ENCODE results near the gene DMRTB1. TPM values are rescaled to one million over a fixed set of nuclear protein-coding genes. Genes with fewer than 3 reads are reported as not detected.

The DMRTB1 gene
- total and polyA plus RNA-seq, 2 donors (not counting 1 experiment from before 2014, with no cell fraction given) = not detected

DNA sequence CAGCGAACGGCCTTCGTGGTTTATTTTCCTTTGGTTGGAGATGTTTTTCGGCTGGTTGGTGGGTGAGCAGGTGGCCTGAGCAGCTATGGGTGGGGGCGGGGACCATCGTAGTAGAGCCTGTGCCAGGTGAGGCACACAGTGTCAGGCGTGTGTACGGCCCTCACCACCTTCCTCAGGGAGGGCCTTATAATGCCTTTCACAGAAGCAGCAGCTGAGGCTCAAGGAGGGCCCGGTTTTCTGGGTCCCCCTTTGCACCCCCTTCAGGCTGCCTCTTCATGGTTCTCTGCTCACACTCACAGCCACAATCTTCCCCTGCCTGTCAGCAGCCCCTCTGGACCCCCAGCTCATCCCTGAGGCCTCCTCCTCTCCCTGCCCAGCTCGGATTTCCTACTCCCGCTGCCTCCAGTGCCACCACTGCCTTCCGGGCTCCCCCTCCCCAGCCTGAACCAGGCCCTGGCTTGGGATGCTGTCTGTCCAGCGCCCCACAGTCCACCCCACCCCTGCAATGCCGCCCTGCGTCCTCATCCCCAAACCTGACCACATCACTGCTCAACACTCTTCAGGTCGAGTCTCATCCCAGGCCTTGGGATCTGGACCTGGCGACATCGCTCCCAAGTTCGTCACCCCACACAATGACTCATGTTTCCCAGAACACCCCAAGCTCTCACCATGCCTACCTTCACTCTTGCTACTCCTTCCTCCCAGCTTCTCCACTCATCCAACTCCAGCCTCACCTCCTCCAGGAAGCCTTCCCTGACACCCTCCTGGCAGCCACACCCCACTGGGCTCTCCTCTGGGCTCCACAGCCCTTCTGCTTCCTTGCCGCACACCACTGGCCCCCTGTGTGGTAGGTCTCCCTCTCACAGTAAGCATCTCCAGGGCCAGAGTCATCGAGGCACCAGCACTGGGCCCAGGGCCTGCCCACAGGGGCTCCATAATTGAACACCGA lies 53.9 kb downstream of the DMRTB1 start:
- H4K20me1 ChIP-seq (ENCODE audit: control insufficient read depth, insufficient read depth, low read length, poor library complexity, severe bottlenecking) = no peaks in the 10 kb centered on the region
- H3K36me3 ChIP-seq (replicated peaks in 1 of 2; ENCODE audit: control extremely low read depth in 1 of 2, control insufficient read depth in 1 of 2, extremely low read depth in 1 of 2, insufficient read depth in 2 of 2, low read length in 1 of 2) = no peaks in the 10 kb centered on the region
- H3K27ac ChIP-seq (ENCODE audit: low read length in 2 of 2) = no peak overlapping the region
- DNase-seq (no peak), ATAC-seq (ENCODE audit: low read depth) (no peak)
- no peak overlapping the region for H3K4me3 ChIP-seq (ENCODE audit: control extremely low read depth in 1 of 5, extremely low read depth in 1 of 5, insufficient read depth in 1 of 5, low read depth in 2 of 5, low read length in 4 of 5)
- intact Hi-C loops (cut with micrococcal nuclease) = no loop called here
- H3K4me2 ChIP-seq (replicated peaks; ENCODE audit: low read depth, low read length, poor library complexity, severe bottlenecking) = no peak overlapping the region
- CTCF ChIA-PET = no interaction called here
- POLR2A ChIA-PET = no interaction called here
- H3K27me3 ChIP-seq (replicated peaks in 1 of 4; ENCODE audit: control extremely low read depth in 1 of 4, control insufficient read depth in 3 of 4, insufficient read depth in 4 of 4, low read length in 3 of 4) = no peaks in the 10 kb centered on the region
- no peak overlapping the region for H3K4me3 Mint-ChIP-seq
- H3K4me1 Mint-ChIP-seq = no peaks in the 10 kb centered on the region
- no peaks in the 10 kb centered on the region for H3K9me3 Mint-ChIP-seq (ENCODE audit: insufficient read depth)
- 75% methylated on average over 19 of the region's 22 CpGs for WGBS (ENCODE audit: insufficient coverage)
- no peaks in the 10 kb centered on the region for H3K27me3 Mint-ChIP-seq
- no peaks in the 10 kb centered on the region for H3K79me2 ChIP-seq (ENCODE audit: control insufficient read depth, insufficient read depth, low read length)
- H3K9me3 ChIP-seq (ENCODE audit: control extremely low read depth in 1 of 3, control insufficient read depth in 2 of 3, insufficient read depth in 1 of 3, low read length in 2 of 3) = no peaks in the 10 kb centered on the region
- H3K4me1 ChIP-seq (ENCODE audit: control insufficient read depth in 2 of 2, insufficient read depth in 2 of 2, low read length in 2 of 2) = no peaks in the 10 kb centered on the region
- no peak overlapping the region for H3K9ac ChIP-seq (ENCODE audit: low read length)
- H3K27ac Mint-ChIP-seq = no peak overlapping the region
- TF ChIP-seq EZH2 (IDR thresholded peaks at IDR 0.05; ENCODE audit: borderline replicate concordance, insufficient read depth, low read depth, low read length, poor library complexity, severe bottlenecking) = no peak
- TF ChIP-seq, protein P1, sequence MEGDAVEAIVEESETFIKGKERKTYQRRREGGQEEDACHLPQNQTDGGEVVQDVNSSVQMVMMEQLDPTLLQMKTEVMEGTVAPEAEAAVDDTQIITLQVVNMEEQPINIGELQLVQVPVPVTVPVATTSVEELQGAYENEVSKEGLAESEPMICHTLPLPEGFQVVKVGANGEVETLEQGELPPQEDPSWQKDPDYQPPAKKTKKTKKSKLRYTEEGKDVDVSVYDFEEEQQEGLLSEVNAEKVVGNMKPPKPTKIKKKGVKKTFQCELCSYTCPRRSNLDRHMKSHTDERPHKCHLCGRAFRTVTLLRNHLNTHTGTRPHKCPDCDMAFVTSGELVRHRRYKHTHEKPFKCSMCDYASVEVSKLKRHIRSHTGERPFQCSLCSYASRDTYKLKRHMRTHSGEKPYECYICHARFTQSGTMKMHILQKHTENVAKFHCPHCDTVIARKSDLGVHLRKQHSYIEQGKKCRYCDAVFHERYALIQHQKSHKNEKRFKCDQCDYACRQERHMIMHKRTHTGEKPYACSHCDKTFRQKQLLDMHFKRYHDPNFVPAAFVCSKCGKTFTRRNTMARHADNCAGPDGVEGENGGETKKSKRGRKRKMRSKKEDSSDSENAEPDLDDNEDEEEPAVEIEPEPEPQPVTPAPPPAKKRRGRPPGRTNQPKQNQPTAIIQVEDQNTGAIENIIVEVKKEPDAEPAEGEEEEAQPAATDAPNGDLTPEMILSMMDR (IDR thresholded peaks at IDR 0.05) = no peak
- H2AFZ ChIP-seq (ENCODE audit: insufficient read depth, low read depth, low read length, poor library complexity, severe bottlenecking) = no peak overlapping the region

DNA sequence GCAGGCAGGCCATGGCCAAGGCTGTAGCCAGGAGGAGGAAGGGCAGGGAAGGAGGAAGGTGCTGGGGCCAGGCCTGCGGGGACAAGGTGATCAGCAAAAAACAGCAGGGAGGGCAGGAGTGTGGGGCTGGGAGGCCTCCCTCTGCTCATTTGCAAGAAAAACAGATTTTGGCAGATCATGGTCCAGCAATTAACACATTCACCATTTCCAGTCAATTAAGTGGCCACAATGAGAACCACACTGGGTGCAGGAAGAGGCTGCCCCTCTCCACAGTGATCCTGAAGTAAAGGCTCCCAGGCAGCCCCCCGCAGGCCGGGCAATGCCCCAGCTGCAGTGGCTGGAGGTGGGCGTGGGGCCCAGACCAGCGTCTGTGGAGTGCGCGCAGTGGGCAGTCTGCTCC lies 54.6 kb downstream of the DMRTB1 start:
- CTCF ChIA-PET = no interaction called here
- no peaks in the 10 kb centered on the region for H3K4me1 ChIP-seq (ENCODE audit: control insufficient read depth in 2 of 2, insufficient read depth in 2 of 2, low read length in 2 of 2)
- H3K27me3 ChIP-seq (replicated peaks in 1 of 4; ENCODE audit: control extremely low read depth in 1 of 4, control insufficient read depth in 3 of 4, insufficient read depth in 4 of 4, low read length in 3 of 4) = no peaks in the 10 kb centered on the region
- Mint-ChIP-seq H3K9me3 (ENCODE audit: insufficient read depth) (no peaks in the 10 kb centered on the region), H3K4me3 (no peak overlapping the region), H3K27ac (no peak overlapping the region), H3K27me3 (no peaks in the 10 kb centered on the region), H3K4me1 (no peaks in the 10 kb centered on the region)
- H3K36me3 ChIP-seq (replicated peaks in 1 of 2; ENCODE audit: control extremely low read depth in 1 of 2, control insufficient read depth in 1 of 2, extremely low read depth in 1 of 2, insufficient read depth in 2 of 2, low read length in 1 of 2) = no peaks in the 10 kb centered on the region
- intact Hi-C loops (cut with micrococcal nuclease) = no loop called here
- H3K9me3 ChIP-seq (ENCODE audit: control extremely low read depth in 1 of 3, control insufficient read depth in 2 of 3, insufficient read depth in 1 of 3, low read length in 2 of 3) = no peaks in the 10 kb centered on the region
- H3K4me2 ChIP-seq (replicated peaks; ENCODE audit: low read depth, low read length, poor library complexity, severe bottlenecking) = no peak overlapping the region
- ATAC-seq (ENCODE audit: low read depth) (no peak), DNase-seq (no peak)
- H2AFZ ChIP-seq (ENCODE audit: insufficient read depth, low read depth, low read length, poor library complexity, severe bottlenecking) = no peak overlapping the region
- no peak overlapping the region for H3K27ac ChIP-seq (ENCODE audit: low read length in 2 of 2)
- TF ChIP-seq EZH2 (IDR thresholded peaks at IDR 0.05; ENCODE audit: borderline replicate concordance, insufficient read depth, low read depth, low read length, poor library complexity, severe bottlenecking) = no peak
- TF ChIP-seq, protein P1 (IDR thresholded peaks at IDR 0.05) = no peak
- H3K9ac ChIP-seq (ENCODE audit: low read length) = no peak overlapping the region
- 92% methylated on average over 6 of the region's 7 CpGs for WGBS (ENCODE audit: insufficient coverage)
- no peaks in the 10 kb centered on the region for H4K20me1 ChIP-seq (ENCODE audit: control insufficient read depth, insufficient read depth, low read length, poor library complexity, severe bottlenecking)
- no peak overlapping the region for H3K4me3 ChIP-seq (ENCODE audit: control extremely low read depth in 1 of 5, extremely low read depth in 1 of 5, insufficient read depth in 1 of 5, low read depth in 2 of 5, low read length in 4 of 5)
- POLR2A ChIA-PET = no interaction called here
- H3K79me2 ChIP-seq (ENCODE audit: control insufficient read depth, insufficient read depth, low read length) = no peaks in the 10 kb centered on the region
